B cell (primary cell): ENCODE data around the gene NSUN2. TPM values are rescaled to one million over a fixed set of nuclear protein-coding genes. Genes with fewer than 3 reads are reported as not detected.

Source experiments
- ATAC-seq: fragments of 200-7000 bp; cut with Tn5 transposase; one replicate; pipeline ENCODE4 v1.10.0; 2021; ENCODE audit warnings: low read depth, mild to moderate bottlenecking, moderate number of reproducible peaks, moderate library complexity
- CTCF ChIA-PET: fragments of 350-600 bp; sonication (Branson Sonifier 250); formaldehyde crosslinking; loops from one replicate; lab custom pipeline; 2021; ENCODE audit warnings: antibody characterized with exemption, inconsistent platforms; lab: Charles Lee
- POLR2A ChIA-PET: fragments of 350-600 bp; sonication (Branson Sonifier 250); formaldehyde crosslinking; loops from one replicate; lab custom pipeline; 2021; ENCODE audit warnings: antibody characterized with exemption; lab: Charles Lee
- DNase-seq: peaks from one replicate; pipeline ENCODE4 v3.0.0; 2013
- H2AFZ ChIP-seq: 2 replicates; pipeline ENCODE4 v1.6.1; 2012; ENCODE audit warnings: mild to moderate bottlenecking, low read depth, low read length; ENCODE audit not compliant: insufficient read depth, poor library complexity, severe bottlenecking
- H3K27ac ChIP-seq, 2 donors: 1 replicate in 1 of 2; 2 replicates in 1 of 2; pipeline ENCODE4 v1.5.1; 2012 to 2013; ENCODE audit warnings: low read length in 2 of 2, mild to moderate bottlenecking in 2 of 2, moderate library complexity in 1 of 2
- H3K27me3 ChIP-seq, 4 experiments: fragments of 200-600 bp in 1 of 4; sonication (generic) in 1 of 4; replicated peaks in 1 of 4; 1 replicate in 2 of 4; 2 replicates in 2 of 4; pipeline versions ENCODE4 v1.6.1 to v1.7.0; 2013 to 2016; ENCODE audit warnings: low read length in 3 of 4, mild to moderate bottlenecking in 2 of 4, mixed read lengths in 1 of 4, moderate library complexity in 1 of 4; ENCODE audit not compliant: insufficient read depth in 4 of 4, control insufficient read depth in 3 of 4; ENCODE audit errors: control extremely low read depth in 1 of 4
- H3K36me3 ChIP-seq, 2 experiments: replicated peaks in 1 of 2; 1 replicate in 1 of 2; 2 replicates in 1 of 2; pipeline versions ENCODE4 v1.6.1 to v1.7.1; 2013; ENCODE audit warnings: low read length in 1 of 2; ENCODE audit not compliant: insufficient read depth in 2 of 2, control insufficient read depth in 1 of 2; ENCODE audit errors: control extremely low read depth in 1 of 2, extremely low read depth in 1 of 2
- H3K4me1 ChIP-seq, 2 donors: fragments of 200-600 bp in 1 of 2; sonication (generic) in 1 of 2; 1 replicate in 1 of 2; 2 replicates in 1 of 2; pipeline versions ENCODE4 v1.5.1 to v1.6.1; 2013 to 2017; ENCODE audit warnings: low read length in 2 of 2; ENCODE audit not compliant: control insufficient read depth in 2 of 2, insufficient read depth in 2 of 2
- H3K4me2 ChIP-seq: replicated peaks from 2 replicates; pipeline ENCODE3; 2012; ENCODE audit warnings: mild to moderate bottlenecking, low read depth, low read length; ENCODE audit not compliant: poor library complexity, severe bottlenecking
- H3K4me3 ChIP-seq, 5 experiments: fragments of 200-600 bp in 1 of 5; sonication (generic) in 1 of 5; 1 replicate in 3 of 5; 2 replicates in 2 of 5; pipeline versions ENCODE4 v1.5.1 to v1.7.0; 2011 to 2016; ENCODE audit warnings: low read length in 4 of 5, mild to moderate bottlenecking in 4 of 5, low read depth in 2 of 5, control low read depth in 1 of 5, moderate library complexity in 1 of 5; ENCODE audit not compliant: insufficient read depth in 1 of 5; ENCODE audit errors: control extremely low read depth in 1 of 5, extremely low read depth in 1 of 5
- H3K79me2 ChIP-seq: fragments of 200-600 bp; sonication (generic); one replicate; pipeline ENCODE4 v1.6.0; 2016; ENCODE audit warnings: low read length; ENCODE audit not compliant: control insufficient read depth, insufficient read depth
- H3K9ac ChIP-seq: fragments of 200-600 bp; sonication (generic); 2 replicates; pipeline ENCODE4 v1.6.1; 2017; ENCODE audit warnings: mild to moderate bottlenecking, low read length, moderate library complexity
- H3K9me3 ChIP-seq, 3 donors: one replicate each; pipeline versions ENCODE4 v1.6.1 to v1.7.1; 2013; ENCODE audit warnings: low read length in 2 of 3; ENCODE audit not compliant: control insufficient read depth in 2 of 3, insufficient read depth in 1 of 3; ENCODE audit errors: control extremely low read depth in 1 of 3
- H4K20me1 ChIP-seq: 2 replicates; pipeline ENCODE4 v1.6.0; 2012; ENCODE audit warnings: mild to moderate bottlenecking, low read length; ENCODE audit not compliant: insufficient read depth, control insufficient read depth, poor library complexity, severe bottlenecking
- H3K27ac Mint-ChIP-seq: one replicate; pipeline ENCODE4 v1.8.0; 2021; ENCODE audit warnings: mixed read lengths
- H3K27me3 Mint-ChIP-seq: one replicate; pipeline ENCODE4 v1.8.0; 2021; ENCODE audit warnings: mixed read lengths
- H3K4me1 Mint-ChIP-seq: one replicate; pipeline ENCODE4 v1.8.0; 2021; ENCODE audit warnings: mixed read lengths
- H3K4me3 Mint-ChIP-seq: one replicate; pipeline ENCODE4 v1.8.0; 2021; ENCODE audit warnings: mixed read lengths
- H3K9me3 Mint-ChIP-seq: one replicate; pipeline ENCODE4 v1.8.0; 2022; ENCODE audit warnings: mixed read lengths; ENCODE audit not compliant: insufficient read depth
- EZH2 ChIP-seq: IDR thresholded peaks from 2 replicates; pipeline ENCODE4 v1.6.1; 2012; ENCODE audit warnings: borderline replicate concordance, low read depth, mild to moderate bottlenecking, moderate library complexity, low read length; ENCODE audit not compliant: insufficient read depth, poor library complexity, severe bottlenecking
- WGBS: methylation state at CpG from one replicate; pipeline ENCODE4 v1.1.5; 2013; ENCODE audit warnings: missing lambda C conversion rate; ENCODE audit not compliant: insufficient coverage; 5-methylcytosine and 5-hydroxymethylcytosine counted together
- intact Hi-C: fragments of 100-400 bp; cut with micrococcal nuclease; formaldehyde crosslinking; loops from one replicate; pipeline ENCODE4 v1.10.0; 2022
- polyA plus RNA-seq: library from polyadenylated mRNA; depleted of rRNA; stranded (reverse); fragments of >200 nt; gene quantifications from 2 replicates; pipeline ENCODE4 v1.2.3, GENCODE V29; 2012
- total RNA-seq, 2 donors: library from RNA; stranded (reverse); fragments of 120-200 nt in 1 of 2; gene quantifications; 1 replicate in 1 of 2; 2 replicates in 1 of 2; pipeline versions ENCODE4 v1.2.3 to v1.2.4, GENCODE V29; 2013 to 2022
- TF ChIP-seq, protein P1 (sequence below): fragments of 200-600 bp; IDR thresholded peaks from one replicate; pipeline ENCODE4 v1.8.0; 2022; ENCODE audit warnings: antibody characterized with exemption, mild to moderate bottlenecking

The NSUN2 gene
- total and polyA plus RNA-seq, 2 donors (not counting 1 experiment from before 2014, with no cell fraction given) = 58.8 to 85.0 TPM

DNA sequence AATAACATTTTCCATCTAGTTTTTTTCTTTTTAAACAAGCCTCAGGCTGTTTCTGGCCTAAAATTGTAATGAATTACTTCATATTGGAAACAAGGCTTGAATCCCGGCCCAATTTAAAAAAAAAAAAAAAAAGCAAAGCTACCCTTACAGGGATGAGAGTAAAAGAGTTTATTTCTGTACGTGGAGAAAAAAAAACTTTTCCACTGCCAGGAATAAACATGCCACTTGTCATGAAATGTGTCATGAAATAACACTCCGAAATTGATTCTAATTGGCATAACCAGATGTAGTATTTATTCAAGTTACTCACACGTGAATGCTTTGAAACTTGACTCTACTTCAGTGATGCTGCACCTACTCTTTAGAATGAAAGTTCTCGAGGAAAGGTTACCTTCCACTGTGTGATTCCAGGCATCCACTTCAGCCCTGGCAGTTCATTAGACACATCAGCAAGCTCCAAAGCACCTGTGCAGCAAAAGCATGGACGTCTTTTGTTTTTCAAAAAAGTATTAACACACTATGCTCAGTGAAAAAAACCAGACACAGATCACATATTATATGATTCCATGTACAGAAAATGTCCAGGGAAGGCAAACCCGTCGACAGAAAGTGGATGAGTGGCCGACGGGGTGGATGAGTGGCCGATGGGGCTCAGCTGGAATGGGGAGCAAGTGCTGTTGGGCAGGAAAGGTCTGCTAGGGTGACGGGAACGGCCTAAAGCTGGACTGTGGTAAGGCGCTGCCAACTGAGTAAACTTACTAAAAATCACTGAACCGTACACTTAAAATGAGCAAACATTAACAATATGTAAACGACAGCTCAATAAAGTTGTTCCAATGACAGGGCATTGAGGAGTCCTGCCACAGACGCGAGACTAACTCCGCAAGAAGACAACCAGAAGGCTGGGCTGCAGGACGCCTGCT is 21.2 kb downstream of the NSUN2 start:
- no peak overlapping the region for H3K4me3 ChIP-seq
- H3K27ac Mint-ChIP-seq = no peak overlapping the region
- no peaks in the 10 kb centered on the region for H3K27me3 ChIP-seq
- H3K9me3 ChIP-seq = no peaks in the 10 kb centered on the region
- no peaks in the 10 kb centered on the region for H3K27me3 Mint-ChIP-seq
- POLR2A ChIA-PET = no interaction called here
- H3K79me2 ChIP-seq = peaks cover 43% of the 10 kb centered on the region
- no peaks in the 10 kb centered on the region for H3K4me1 ChIP-seq
- H3K4me1 Mint-ChIP-seq = peaks cover 6% of the 10 kb centered on the region
- H3K9me3 Mint-ChIP-seq = no peaks in the 10 kb centered on the region
- peaks cover 0 to 94% of the 10 kb centered on the region in 2 experiments for H3K36me3 ChIP-seq
- CTCF ChIA-PET = interaction anchor here (1.0 to 1.2 kb wide), 2 partner anchors 21 to 134 kb away, joined by 3 read pairs; partner anchors contain the start of genes NSUN2 and SRD5A1
- 94% methylated on average over 11 of the region's 20 CpGs for WGBS
- intact Hi-C loops = no loop called here
- no peak overlapping the region for H2AFZ ChIP-seq
- H3K9ac ChIP-seq = no peak overlapping the region
- no peak for DNase-seq
- H3K4me2 ChIP-seq = no peak overlapping the region
- TF ChIP-seq EZH2 = no peak
- TF ChIP-seq, protein P1, sequence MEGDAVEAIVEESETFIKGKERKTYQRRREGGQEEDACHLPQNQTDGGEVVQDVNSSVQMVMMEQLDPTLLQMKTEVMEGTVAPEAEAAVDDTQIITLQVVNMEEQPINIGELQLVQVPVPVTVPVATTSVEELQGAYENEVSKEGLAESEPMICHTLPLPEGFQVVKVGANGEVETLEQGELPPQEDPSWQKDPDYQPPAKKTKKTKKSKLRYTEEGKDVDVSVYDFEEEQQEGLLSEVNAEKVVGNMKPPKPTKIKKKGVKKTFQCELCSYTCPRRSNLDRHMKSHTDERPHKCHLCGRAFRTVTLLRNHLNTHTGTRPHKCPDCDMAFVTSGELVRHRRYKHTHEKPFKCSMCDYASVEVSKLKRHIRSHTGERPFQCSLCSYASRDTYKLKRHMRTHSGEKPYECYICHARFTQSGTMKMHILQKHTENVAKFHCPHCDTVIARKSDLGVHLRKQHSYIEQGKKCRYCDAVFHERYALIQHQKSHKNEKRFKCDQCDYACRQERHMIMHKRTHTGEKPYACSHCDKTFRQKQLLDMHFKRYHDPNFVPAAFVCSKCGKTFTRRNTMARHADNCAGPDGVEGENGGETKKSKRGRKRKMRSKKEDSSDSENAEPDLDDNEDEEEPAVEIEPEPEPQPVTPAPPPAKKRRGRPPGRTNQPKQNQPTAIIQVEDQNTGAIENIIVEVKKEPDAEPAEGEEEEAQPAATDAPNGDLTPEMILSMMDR = no peak
- H4K20me1 ChIP-seq = peaks cover 66% of the 10 kb centered on the region
- H3K4me3 Mint-ChIP-seq = no peak overlapping the region
- no peak overlapping the region for H3K27ac ChIP-seq
- ATAC-seq = no peak

DNA sequence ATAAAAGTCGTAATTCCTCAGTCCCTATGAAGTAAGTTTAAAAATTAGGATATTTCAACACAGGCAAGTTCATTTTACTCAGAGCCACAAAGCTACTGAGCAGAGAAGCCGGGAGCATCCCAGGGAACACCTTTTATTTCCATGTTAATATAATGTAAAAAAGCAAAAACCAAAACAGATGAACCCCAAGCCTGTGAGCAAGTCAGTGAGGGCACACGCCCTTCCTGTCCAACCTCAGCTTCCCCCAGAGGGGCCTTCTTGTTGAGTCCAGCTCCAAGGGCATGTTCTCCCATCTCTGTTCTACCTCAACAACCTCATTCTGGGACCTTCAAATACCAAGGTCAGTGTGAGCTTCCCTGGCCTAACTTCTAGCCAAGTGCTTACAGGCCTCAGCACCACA is 24.8 kb downstream of the NSUN2 start:
- Histone ChIP-seq H3K36me3 (peaks cover 5 to 93% of the 10 kb centered on the region in 2 experiments), H3K9ac (no peak overlapping the region), H3K27ac (no peak overlapping the region), H3K4me2 (no peak overlapping the region), H3K27me3 (no peaks in the 10 kb centered on the region), H2AFZ (no peak overlapping the region), H3K9me3 (no peaks in the 10 kb centered on the region), H4K20me1 (peaks cover 31% of the 10 kb centered on the region), H3K4me3 (no peak overlapping the region), H3K79me2 (peaks cover 16% of the 10 kb centered on the region), H3K4me1 (no peaks in the 10 kb centered on the region)
- WGBS = 100% methylated on average over 1 of the region's 3 CpGs
- POLR2A ChIA-PET = no interaction called here
- Mint-ChIP-seq H3K27ac (no peak overlapping the region), H3K9me3 (no peaks in the 10 kb centered on the region), H3K4me3 (no peak overlapping the region), H3K4me1 (no peaks in the 10 kb centered on the region), H3K27me3 (no peaks in the 10 kb centered on the region)
- TF ChIP-seq EZH2 = no peak
- TF ChIP-seq, protein P1 = no peak
- DNase-seq = no peak
- no peak for ATAC-seq
- CTCF ChIA-PET = no interaction called here
- intact Hi-C loops = no loop called here
